Liver (tissue), 9 donors: Measurements from ENCODE around the gene AXIN2. TPM values are rescaled to one million over a fixed set of nuclear protein-coding genes. Genes with fewer than 3 reads are reported as not detected.

Source experiments
- DNase-seq: peaks from one replicate; pipeline ENCODE4 v3.0.0-alpha.2; 2017; ENCODE audit warnings: low spot score
- H3K27ac ChIP-seq, 2 donors: one replicate each; pipeline ENCODE4 v1.7.0; 2013; ENCODE audit warnings: inconsistent platforms in 2 of 2, low read length in 2 of 2, control low read depth in 1 of 2, low read depth in 1 of 2, mild to moderate bottlenecking in 1 of 2
- H3K27me3 ChIP-seq, 4 donors: one replicate each; pipeline versions ENCODE4 v1.6.1 to v1.7.0; 2013; ENCODE audit warnings: low read length in 3 of 4, inconsistent platforms in 1 of 4, mild to moderate bottlenecking in 1 of 4, moderate library complexity in 1 of 4; ENCODE audit not compliant: control insufficient read depth in 4 of 4, insufficient read depth in 4 of 4
- H3K36me3 ChIP-seq, 4 donors: one replicate each; pipeline versions ENCODE4 v1.6.1 to v1.7.0; 2013; ENCODE audit warnings: low read length in 3 of 4, mild to moderate bottlenecking in 3 of 4, low read depth in 1 of 4, moderate library complexity in 1 of 4; ENCODE audit not compliant: control insufficient read depth in 4 of 4, insufficient read depth in 3 of 4
- H3K4me1 ChIP-seq, 4 donors: one replicate each; pipeline versions ENCODE4 v1.6.1 to v1.7.0; 2013; ENCODE audit warnings: low read length in 3 of 4, mild to moderate bottlenecking in 3 of 4, moderate library complexity in 1 of 4; ENCODE audit not compliant: control insufficient read depth in 4 of 4, insufficient read depth in 4 of 4
- H3K4me3 ChIP-seq, 3 donors: one replicate each; pipeline versions ENCODE4 v1.6.1 to v1.7.0; 2013; ENCODE audit warnings: low read length in 3 of 3, control low read depth in 1 of 3, low read depth in 1 of 3, mild to moderate bottlenecking in 1 of 3
- H3K9ac ChIP-seq, 2 donors: one replicate each; pipeline ENCODE4 v1.7.0; 2013; ENCODE audit warnings: low read length in 2 of 2, mild to moderate bottlenecking in 2 of 2, moderate library complexity in 2 of 2, control low read depth in 1 of 2, low read depth in 1 of 2
- H3K9me3 ChIP-seq, 4 donors: one replicate each; pipeline versions ENCODE4 v1.6.1 to v1.7.0; 2013; ENCODE audit warnings: low read length in 3 of 4; ENCODE audit not compliant: control insufficient read depth in 4 of 4
- EGR1 ChIP-seq, 2 donors: IDR thresholded peaks; 2 replicates each; pipeline ENCODE4 v1.6.1; 2016 to 2018; ENCODE audit warnings: antibody characterized with exemption in 2 of 2, low read depth in 2 of 2
- FOXA2 ChIP-seq: IDR thresholded peaks from 2 replicates; pipeline ENCODE4 v1.6.1; 2016; ENCODE audit warnings: antibody characterized with exemption
- GABPA ChIP-seq, 2 donors: IDR thresholded peaks in 1 of 2; conservative IDR thresholded peaks in 1 of 2; 2 replicates each; pipeline ENCODE4 v1.6.1; 2016; ENCODE audit warnings: antibody characterized with exemption in 2 of 2, mild to moderate bottlenecking in 1 of 2, moderate library complexity in 1 of 2
- HNF4A ChIP-seq, 2 donors: conservative IDR thresholded peaks; 2 replicates each; pipeline ENCODE4 v1.6.1; 2016; ENCODE audit warnings: antibody characterized with exemption in 2 of 2, mild to moderate bottlenecking in 2 of 2
- MAX ChIP-seq: IDR thresholded peaks from 2 replicates; pipeline ENCODE4 v1.6.1; 2016; ENCODE audit warnings: antibody characterized with exemption
- REST ChIP-seq: IDR thresholded peaks from 2 replicates; pipeline ENCODE4 v1.6.1; 2016; ENCODE audit warnings: antibody characterized with exemption, mild to moderate bottlenecking
- RXRA ChIP-seq, 2 donors: IDR thresholded peaks; 2 replicates each; pipeline ENCODE4 v1.6.1; 2017 to 2018; ENCODE audit warnings: antibody characterized with exemption in 2 of 2, mild to moderate bottlenecking in 1 of 2
- TAF1 ChIP-seq: conservative IDR thresholded peaks from 2 replicates; pipeline ENCODE4 v1.6.1; 2016; ENCODE audit warnings: antibody characterized with exemption, mild to moderate bottlenecking
- YY1 ChIP-seq: IDR thresholded peaks from 2 replicates; pipeline ENCODE4 v1.6.1; 2016; ENCODE audit warnings: antibody characterized with exemption, mild to moderate bottlenecking
- WGBS: extraction: QIAGEN DNeasy Blood & Tissue Kit; methylation state at CpG from one replicate; pipeline ENCODE4 v1.1.7; 2013; 5-methylcytosine and 5-hydroxymethylcytosine counted together
- polyA plus RNA-seq, 2 donors: library from polyadenylated mRNA; stranded (reverse) in 1 of 2; unstranded in 1 of 2; fragments of 200-250 nt in 1 of 2; fragments of >200 nt in 1 of 2; fragmentation: Nextera tagmentation in 1 of 2; extraction: Ambion mirVana in 1 of 2; gene quantifications; one replicate each; pipeline versions ENCODE4 v1.2.1 to v1.2.3, GENCODE V29; 2013 to 2015
- total RNA-seq, 2 donors: library from RNA; depleted of rRNA; stranded (reverse); fragments of >200 nt; gene quantifications; one replicate each; pipeline ENCODE4 v1.2.3, GENCODE V29; 2014
- TF ChIP-seq, protein P1 (sequence below): fragments of 150-350 bp; IDR thresholded peaks from 2 replicates; pipeline ENCODE4 v1.5.1; 2017; ENCODE audit warnings: improper control_type of control experiment, low read depth, low read length; ENCODE audit not compliant: missing input control
- donor health status: healthy.
- donor health status: healthy.
- donor health status: healthy.
- donor health status: healthy.
- donor health status: healthy.

AXIN2 gene
- total and polyA plus RNA-seq, 4 donors, result 0.33 to 3.5 (median 1.5) TPM

DNA sequence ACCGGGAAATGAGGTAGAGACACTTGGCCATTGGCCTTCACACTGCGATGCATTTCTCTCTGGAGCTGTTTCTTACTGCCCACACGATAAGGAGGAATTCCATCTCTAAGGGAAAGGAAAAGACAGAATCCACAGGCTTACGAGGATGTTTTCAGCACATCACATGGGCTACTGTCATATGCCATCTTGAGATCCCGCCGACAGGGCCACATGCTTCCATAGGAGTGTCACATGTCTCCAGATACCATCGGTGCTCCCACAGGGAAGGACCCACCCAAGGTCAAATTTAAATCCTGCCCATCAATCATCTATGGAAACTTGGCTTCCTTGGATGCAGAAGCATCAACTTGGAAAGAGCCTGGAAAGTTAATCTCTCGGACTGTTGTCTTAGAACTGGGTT, 20.0 kb downstream of the AXIN2 start:
- no peak overlapping the region for H3K27ac ChIP-seq

GRCh38 chr17:65539630-65540266, 21.7 kb downstream of the AXIN2 start:
- H3K4me1 ChIP-seq, result no peaks in the 10 kb centered on the region
- H3K4me3 ChIP-seq, result no peak overlapping the region
- H3K27me3 ChIP-seq, result no peaks in the 10 kb centered on the region
- no peak for DNase-seq
- TF ChIP-seq TAF1, result no peak
- TF ChIP-seq MAX, result no peak
- no peak overlapping the region for H3K9ac ChIP-seq
- H3K27ac ChIP-seq, result no peak overlapping the region
- H3K36me3 ChIP-seq, result peaks cover 0 to 10% (median 2%) of the 10 kb centered on the region in 4 donors
- 94% methylated on average over 2 of the region's 2 CpGs for WGBS
- H3K9me3 ChIP-seq, result no peaks in the 10 kb centered on the region

More for the DNA sequence above, 20.0 kb downstream of the AXIN2 start:
- Histone ChIP-seq H3K27me3 (no peaks in the 10 kb centered on the region), H3K9me3 (no peaks in the 10 kb centered on the region), H3K36me3 (peaks cover 0 to 8% (median 2%) of the 10 kb centered on the region in 4 donors), H3K4me1 (peaks cover 0 to under 1% (median 0%) of the 10 kb centered on the region in 4 donors), H3K4me3 (no peak overlapping the region), H3K9ac (no peak overlapping the region)
- 91% methylated on average over 8 of the region's 8 CpGs for WGBS
- TF ChIP-seq YY1 (no peak), GABPA (IDR thresholded peaks at IDR 0.05 in 1 of 2, conservative IDR thresholded peaks at IDR 0.05 in 1 of 2) (no peak), RXRA (IDR thresholded peaks at IDR 0.05) (no peak), FOXA2 (no peak), REST (no peak), HNF4A (conservative IDR thresholded peaks at IDR 0.05) (no peak), EGR1 (IDR thresholded peaks at IDR 0.05; ENCODE audit: low read depth in 2 of 2) (no peak)
- TF ChIP-seq, protein P1, sequence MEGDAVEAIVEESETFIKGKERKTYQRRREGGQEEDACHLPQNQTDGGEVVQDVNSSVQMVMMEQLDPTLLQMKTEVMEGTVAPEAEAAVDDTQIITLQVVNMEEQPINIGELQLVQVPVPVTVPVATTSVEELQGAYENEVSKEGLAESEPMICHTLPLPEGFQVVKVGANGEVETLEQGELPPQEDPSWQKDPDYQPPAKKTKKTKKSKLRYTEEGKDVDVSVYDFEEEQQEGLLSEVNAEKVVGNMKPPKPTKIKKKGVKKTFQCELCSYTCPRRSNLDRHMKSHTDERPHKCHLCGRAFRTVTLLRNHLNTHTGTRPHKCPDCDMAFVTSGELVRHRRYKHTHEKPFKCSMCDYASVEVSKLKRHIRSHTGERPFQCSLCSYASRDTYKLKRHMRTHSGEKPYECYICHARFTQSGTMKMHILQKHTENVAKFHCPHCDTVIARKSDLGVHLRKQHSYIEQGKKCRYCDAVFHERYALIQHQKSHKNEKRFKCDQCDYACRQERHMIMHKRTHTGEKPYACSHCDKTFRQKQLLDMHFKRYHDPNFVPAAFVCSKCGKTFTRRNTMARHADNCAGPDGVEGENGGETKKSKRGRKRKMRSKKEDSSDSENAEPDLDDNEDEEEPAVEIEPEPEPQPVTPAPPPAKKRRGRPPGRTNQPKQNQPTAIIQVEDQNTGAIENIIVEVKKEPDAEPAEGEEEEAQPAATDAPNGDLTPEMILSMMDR, result no peak
- no peak for DNase-seq
